ENCODE data around the gene DKC1.

- TF ChIP-seq CTCF (IDR thresholded peaks at IDR 0.05) (no peak), POLR2A (IDR thresholded peaks at IDR 0.05) (no peak)
Observed at GRCh38 chrX:154742613-154743012, 20.1 kb upstream of the DKC1 start.

Data from testis (tissue), 2 donors.